AG09309 (cell line): Measurements from ENCODE around the gene PRSS50.
"Not testable (repeated sequence)": the region's sequence is repeated elsewhere in the genome, so short reads cannot be mapped to it uniquely, and the experiment has no call there.

Experiments
- DNase-seq: peaks from one replicate; pipeline ENCODE4 v3.0.0-alpha.2; 2010; ENCODE audit warnings: low read depth
- H3K4me3 ChIP-seq: 2 replicates; pipeline ENCODE4 v1.5.1; 2011; ENCODE audit warnings: mild to moderate bottlenecking, low read depth, low read length, moderate library complexity; ENCODE audit not compliant: control insufficient read depth
- TF ChIP-seq, protein P1 (sequence below): IDR thresholded peaks from 2 replicates; pipeline ENCODE4 v1.5.1; 2011; ENCODE audit warnings: mild to moderate bottlenecking, low read depth, low read length, inconsistent platforms; ENCODE audit not compliant: insufficient read depth, control insufficient read depth; ENCODE audit errors: missing control alignments

Gene PRSS50

DNA sequence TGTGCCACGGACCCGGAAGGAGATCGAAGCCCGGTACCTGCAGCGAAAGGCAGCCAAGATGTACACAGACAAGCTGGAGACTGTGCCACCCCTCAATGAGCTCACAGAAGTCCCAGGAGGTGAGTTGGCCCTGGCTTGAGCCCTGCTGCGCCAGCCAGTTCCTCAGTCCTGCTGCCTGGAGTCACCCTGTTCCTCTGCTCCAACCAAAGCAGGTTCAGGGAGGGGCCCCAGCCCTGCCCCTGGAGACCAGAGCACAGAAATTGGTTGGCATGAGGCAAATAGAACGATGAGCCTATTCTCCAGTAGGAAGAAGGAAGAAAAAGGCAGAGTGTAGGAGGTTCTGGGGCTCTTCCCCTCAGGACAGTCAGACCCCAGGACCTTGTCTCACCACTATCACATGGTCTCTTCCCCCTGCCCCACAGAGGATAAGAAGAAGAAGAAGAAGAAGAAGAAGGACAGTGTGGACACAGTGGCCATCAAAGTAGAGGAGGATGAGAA, 8.5 kb downstream of the PRSS50 start:
- TF ChIP-seq, protein P1, sequence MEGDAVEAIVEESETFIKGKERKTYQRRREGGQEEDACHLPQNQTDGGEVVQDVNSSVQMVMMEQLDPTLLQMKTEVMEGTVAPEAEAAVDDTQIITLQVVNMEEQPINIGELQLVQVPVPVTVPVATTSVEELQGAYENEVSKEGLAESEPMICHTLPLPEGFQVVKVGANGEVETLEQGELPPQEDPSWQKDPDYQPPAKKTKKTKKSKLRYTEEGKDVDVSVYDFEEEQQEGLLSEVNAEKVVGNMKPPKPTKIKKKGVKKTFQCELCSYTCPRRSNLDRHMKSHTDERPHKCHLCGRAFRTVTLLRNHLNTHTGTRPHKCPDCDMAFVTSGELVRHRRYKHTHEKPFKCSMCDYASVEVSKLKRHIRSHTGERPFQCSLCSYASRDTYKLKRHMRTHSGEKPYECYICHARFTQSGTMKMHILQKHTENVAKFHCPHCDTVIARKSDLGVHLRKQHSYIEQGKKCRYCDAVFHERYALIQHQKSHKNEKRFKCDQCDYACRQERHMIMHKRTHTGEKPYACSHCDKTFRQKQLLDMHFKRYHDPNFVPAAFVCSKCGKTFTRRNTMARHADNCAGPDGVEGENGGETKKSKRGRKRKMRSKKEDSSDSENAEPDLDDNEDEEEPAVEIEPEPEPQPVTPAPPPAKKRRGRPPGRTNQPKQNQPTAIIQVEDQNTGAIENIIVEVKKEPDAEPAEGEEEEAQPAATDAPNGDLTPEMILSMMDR = no peak
- DNase-seq = no peak

DNA sequence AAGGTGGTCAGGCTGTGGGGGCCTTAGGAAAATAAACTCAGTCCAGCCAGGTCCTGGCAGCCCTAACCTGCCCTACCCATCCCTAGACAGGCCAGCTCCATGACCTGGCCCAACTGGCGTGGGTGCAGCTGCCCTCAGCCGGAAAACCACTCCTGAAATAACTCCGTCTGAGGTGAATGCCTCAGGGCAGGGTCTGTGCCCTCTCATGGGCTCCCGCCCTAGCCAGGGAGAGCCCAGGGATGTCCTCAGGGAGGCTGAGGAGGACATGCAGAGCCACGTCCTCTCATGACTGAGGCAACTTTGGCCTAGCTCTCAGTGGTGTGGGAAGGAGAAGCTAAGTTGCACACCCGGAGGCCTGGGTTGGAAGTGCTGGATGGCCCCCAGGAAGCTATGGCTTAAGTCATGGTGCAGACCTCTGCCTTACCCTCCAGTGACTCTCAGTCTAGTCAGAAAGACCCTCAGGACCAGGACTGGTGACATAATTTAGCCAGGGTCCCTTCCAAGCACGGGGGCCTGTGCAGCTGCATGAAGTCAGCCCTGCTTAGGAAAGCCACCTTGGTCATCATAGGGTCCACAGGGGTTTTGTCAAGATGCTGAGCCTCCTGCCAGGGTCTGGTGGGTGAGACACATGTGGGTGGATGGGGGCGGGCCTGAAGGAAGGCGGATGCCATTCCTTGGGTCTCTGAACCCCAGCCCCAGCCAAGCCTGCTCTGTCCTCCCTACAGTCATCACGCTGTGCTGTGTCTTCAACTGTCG, 9.1 kb downstream of the PRSS50 start:
- H3K4me3 ChIP-seq = no peak overlapping the region
- TF ChIP-seq, protein P1 = no peak
- no peak for DNase-seq

More for the DNA sequence above, 8.5 kb downstream of the PRSS50 start:
- H3K4me3 ChIP-seq = no peak overlapping the region

DNA sequence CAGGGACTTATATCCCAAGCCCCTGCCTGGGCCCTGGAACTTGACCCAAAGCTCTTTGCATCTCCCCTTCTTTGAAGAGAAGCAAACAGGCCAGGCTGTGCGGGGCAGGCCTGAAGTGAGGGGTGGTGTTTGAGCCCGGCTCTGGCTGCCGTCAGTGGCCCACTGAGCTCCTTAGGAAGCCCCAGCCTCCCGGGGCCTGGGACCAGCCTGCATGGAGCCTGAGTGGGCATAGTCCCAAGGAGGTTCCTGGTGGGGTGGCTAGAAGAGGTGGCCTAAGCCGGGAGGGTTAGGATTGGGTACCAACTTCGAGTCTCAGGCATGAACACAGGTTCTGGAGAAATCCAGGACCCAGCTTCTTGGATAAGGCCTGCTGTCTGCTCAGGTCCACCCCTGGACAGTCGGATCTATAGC, 10.1 kb downstream of the PRSS50 start:
- TF ChIP-seq, protein P1 = no peak
- no peak overlapping the region for H3K4me3 ChIP-seq

DNA sequence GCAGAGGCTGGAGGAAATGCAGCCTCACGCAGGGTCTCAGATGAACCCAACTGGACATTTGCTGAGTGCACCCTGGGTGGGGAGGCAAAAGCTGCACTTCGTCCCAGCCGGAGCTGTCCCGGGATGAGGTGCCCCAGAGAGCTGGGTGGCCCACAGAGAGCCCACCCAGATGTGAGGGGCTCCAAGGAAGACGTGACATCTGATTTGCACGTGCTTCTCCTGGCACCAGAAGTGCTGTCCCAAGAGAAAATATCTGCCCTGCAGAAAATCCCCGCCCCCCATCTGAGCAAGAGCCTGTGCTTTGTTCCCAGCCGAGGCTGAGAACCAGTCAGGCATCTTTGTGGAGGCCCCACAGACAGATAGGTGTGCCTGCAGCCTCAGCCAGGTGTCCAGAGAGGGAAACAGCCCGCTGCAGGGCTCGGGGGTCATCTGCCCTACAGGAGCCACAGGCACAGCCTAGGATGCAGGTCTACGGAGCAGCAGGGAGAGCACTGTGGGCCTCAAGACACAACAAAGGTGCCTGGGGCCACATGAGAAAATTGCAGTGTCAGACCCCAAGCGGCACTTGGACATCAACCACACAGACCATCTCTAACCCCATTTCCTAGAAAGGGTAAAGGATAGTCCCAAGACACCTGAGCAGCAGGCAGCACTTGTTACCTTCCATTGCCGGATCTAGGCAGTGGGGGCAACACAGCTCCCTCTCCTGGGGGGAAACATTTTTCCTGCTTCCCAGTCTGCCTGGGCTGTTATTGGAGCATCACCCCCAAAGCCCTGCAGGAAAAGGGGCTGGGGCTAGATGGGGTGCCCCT, 10.7 kb downstream of the PRSS50 start:
- TF ChIP-seq, protein P1 = no peak
- no peak for DNase-seq
- no peak overlapping the region for H3K4me3 ChIP-seq

More for the DNA sequence above, 10.1 kb downstream of the PRSS50 start:
- DNase-seq = no peak

DNA sequence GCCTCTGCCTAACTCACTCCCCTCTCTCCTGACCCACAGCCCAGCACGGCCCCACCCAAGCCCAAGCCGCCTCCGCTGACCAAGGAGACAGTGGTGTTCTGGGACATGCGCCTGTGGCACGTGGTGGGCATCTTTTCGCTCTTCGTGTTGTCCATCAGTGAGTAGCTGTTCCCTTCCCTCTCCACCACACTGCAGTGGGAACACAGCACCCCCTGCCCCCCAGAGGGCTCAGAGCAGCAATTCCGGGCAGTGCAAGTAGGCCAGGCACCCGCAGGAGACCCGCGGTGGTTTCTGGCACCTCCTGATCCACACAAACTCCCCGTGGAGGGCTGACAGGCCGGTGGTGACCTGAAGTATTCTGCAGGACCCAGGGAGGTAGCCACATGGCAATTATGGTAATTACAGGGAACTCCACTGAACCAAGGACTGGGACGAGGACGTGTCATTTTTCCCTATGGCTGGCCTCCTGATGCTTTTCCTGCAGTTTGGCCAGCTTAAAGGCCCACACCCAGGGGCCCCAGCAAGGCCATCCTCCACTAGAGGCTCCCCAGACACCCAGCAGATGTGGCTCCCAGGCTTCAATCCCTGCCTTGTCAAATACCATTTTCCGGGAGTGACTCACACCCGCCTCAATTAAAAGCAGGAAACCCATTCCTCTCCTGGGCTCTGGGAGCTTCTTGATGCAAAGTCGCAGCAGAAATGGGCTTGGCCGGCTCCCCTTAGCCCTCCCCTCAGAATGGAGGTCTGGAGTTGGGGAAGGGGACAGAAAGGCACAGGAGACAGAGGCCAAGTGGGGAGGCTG, 11.7 kb downstream of the PRSS50 start:
- DNase-seq = peak; percentile 28
- TF ChIP-seq, protein P1 = peak; percentile 31

DNA sequence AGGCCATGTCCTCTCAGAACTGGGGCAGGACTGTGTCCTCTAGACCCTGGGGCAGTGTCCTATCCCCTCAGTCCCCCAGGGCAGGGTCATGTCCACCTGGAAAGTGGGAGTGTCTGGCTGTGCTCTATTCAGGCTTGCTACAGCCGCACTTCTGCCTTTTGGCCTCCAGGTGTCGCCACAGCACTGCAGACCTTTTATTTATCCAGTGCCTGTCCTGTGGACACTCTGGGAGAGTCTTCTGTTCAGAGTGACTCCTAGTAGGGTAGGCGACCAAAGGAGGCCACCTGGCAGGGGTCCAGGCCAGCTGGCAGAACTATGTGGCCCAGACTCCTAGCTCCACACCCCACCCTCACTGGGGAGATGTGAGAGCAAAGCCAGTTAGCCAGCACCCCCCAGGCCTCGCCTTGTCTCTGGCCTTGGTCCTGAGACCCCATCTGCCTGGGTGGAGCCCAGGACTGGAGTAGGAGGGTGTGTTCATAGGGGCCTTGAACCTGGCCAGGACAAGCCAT, 12.6 kb downstream of the PRSS50 start:
- DNase-seq = peak; percentile 10
- no peak overlapping the region for H3K4me3 ChIP-seq
- TF ChIP-seq, protein P1 = peak; percentile 98

More for the DNA sequence above, 11.7 kb downstream of the PRSS50 start:
- H3K4me3 ChIP-seq = no peak overlapping the region

DNA sequence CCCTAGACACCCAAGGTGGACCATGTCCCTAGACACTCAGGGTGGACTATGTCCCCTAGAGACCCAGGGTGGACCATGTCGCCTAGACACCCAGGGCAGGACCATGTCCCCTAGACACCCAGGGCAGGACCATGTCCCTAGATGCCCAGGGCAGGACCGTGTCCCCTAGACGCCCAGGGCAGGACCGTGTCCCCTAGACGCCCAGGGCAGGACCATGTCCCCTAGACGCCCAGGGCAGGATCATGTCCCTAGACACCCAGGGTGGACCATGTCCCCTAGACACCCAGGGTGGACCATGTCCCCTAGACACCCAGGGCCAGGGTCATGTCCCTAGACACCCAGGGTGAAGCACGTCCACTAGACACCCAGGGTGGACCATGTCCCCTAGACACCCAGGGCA, 13.3 kb downstream of the PRSS50 start:
- DNase-seq = not testable (repeated sequence)

More for the DNA sequence above, 13.3 kb downstream of the PRSS50 start:
- not testable (repeated sequence) for H3K4me3 ChIP-seq
